ENCODE results near the gene TMEM88.

GRCh38 chr17:7841396-7841914, 13.4 kb upstream of the TMEM88 start:
- TF ChIP-seq POLR2AphosphoS5 (IDR thresholded peaks at IDR 0.05) (no peak), CTCF (IDR thresholded peaks at IDR 0.05) (peak in 1 of 4 experiments; percentile 64), POLR2A (IDR thresholded peaks at IDR 0.05) (peak in 1 of 2 donors; percentile 39)

Measured in gastroesophageal sphincter (tissue), 3 donors.